LoVo (cell line): ENCODE data around the gene XRCC2.
"Not testable (repeated sequence)": the region's sequence is repeated elsewhere in the genome, so short reads cannot be mapped to it uniquely, and the experiment has no call there.

Experiments used
- DNase-seq: peaks from one replicate; pipeline ENCODE4 v3.0.0-alpha.2; 2016; ENCODE audit warnings: low spot score

The XRCC2 gene

GRCh38 chr7:152675759-152676636, at the start of gene XRCC2:
Gene XRCC2, minus strand, starts transcription at chr7:152676141. Its CDS starts 62 bp downstream, at chr7:152676079.
- peak; percentile 97 for DNase-seq

- DNase-seq = no peak
Observed at GRCh38 chr7:152723364-152723763, 47.4 kb upstream of the XRCC2 start.

GRCh38 chr7:152712412-152713042, 36.6 kb upstream of the XRCC2 start:
- not testable (repeated sequence) for DNase-seq

GRCh38 chr7:152711444-152711944, 35.6 kb upstream of the XRCC2 start:
- DNase-seq = no peak

- no peak for DNase-seq
Observed at GRCh38 chr7:152710153-152710442, 34.2 kb upstream of the XRCC2 start.

- peak; percentile 35 for DNase-seq
Observed at GRCh38 chr7:152709287-152710152, 33.6 kb upstream of the XRCC2 start.

GRCh38 chr7:152704796-152705384, 28.9 kb upstream of the XRCC2 start:
- no peak for DNase-seq

GRCh38 chr7:152699079-152699478, 23.1 kb upstream of the XRCC2 start:
- no peak for DNase-seq

GRCh38 chr7:152697268-152697974, 21.5 kb upstream of the XRCC2 start:
- DNase-seq = not testable (repeated sequence)

- not testable (repeated sequence) for DNase-seq
Observed at GRCh38 chr7:152692196-152692595, 16.3 kb upstream of the XRCC2 start.

GRCh38 chr7:152683297-152683696, 7.4 kb upstream of the XRCC2 start:
- DNase-seq = no peak

- DNase-seq = no peak
Observed at GRCh38 chr7:152677808-152678670, 2.1 kb upstream of the XRCC2 start.

GRCh38 chr7:152674860-152675758, 832 bp downstream of the XRCC2 start:
- peak; percentile 29 for DNase-seq

GRCh38 chr7:152673897-152674296, 2.0 kb downstream of the XRCC2 start:
- no peak for DNase-seq

- DNase-seq = no peak
Observed at GRCh38 chr7:152672626-152673025, 3.3 kb downstream of the XRCC2 start.

- DNase-seq = no peak
Observed at GRCh38 chr7:152669758-152670157, 6.2 kb downstream of the XRCC2 start.

GRCh38 chr7:152668975-152669374, 7.0 kb downstream of the XRCC2 start:
- DNase-seq = no peak

GRCh38 chr7:152667958-152668357, 8.0 kb downstream of the XRCC2 start:
- DNase-seq = no peak

GRCh38 chr7:152666078-152666477, 9.9 kb downstream of the XRCC2 start:
- no peak for DNase-seq
